HG03108 (cell line): ENCODE measurements around the gene ZNF316.
A peak's percentile ranks its signal among the peaks of the same experiment; 100 is the strongest.
"Not testable (repeated sequence)": the region's sequence is repeated elsewhere in the genome, so short reads cannot be mapped to it uniquely, and the experiment has no call there.

Source experiments
- ATAC-seq: cut with Tn5 transposase; IDR thresholded peaks from one replicate; pipeline ENCODE4 v1.9.1; 2021; ENCODE audit warnings: moderate library complexity; ENCODE audit not compliant: unreplicated experiment

ZNF316 gene

DNA sequence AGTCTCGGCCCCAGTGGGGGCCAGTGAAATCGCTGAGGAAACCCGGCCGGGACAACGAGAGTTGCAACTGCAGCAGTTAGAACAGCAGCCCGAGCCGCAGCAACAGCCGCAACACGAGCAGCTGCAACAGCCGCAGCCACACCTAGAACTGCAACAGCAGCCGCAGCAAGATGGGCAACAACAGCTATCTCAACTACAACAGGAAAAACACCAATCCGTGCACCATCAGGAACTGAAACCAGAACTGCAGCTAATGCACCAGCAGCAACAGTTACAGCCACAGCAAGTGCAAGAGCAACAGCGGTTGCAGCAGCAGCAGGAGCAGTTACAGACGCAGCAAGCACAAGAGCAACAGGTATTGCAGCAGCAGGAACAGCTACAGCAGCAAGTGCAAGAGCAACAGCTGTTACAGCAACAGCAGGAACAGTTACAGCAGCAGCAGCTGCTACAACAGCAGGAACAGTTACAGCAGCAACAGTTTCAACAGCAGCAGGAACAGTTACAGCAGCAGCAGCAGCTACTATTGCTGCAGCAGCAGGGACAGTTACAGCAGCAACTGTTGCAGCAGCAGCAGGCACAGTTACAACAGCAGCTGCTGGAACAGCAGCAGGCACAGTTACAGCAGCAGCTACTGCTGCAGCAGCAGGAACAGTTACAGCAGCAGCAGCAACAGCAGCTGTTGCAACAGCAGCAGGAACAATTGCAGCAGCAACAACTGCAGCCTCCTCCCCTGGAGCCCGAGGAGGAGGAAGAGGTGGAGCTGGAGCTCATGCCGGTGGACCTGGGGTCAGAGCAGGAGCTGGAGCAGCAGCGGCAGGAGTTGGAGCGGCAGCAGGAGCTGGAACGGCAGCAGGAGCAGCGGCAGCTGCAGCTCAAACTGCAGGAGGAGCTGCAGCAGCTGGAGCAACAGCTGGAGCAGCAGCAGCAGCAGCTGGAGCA, 15.7 kb upstream of the ZNF316 start:
- no peak for ATAC-seq

DNA sequence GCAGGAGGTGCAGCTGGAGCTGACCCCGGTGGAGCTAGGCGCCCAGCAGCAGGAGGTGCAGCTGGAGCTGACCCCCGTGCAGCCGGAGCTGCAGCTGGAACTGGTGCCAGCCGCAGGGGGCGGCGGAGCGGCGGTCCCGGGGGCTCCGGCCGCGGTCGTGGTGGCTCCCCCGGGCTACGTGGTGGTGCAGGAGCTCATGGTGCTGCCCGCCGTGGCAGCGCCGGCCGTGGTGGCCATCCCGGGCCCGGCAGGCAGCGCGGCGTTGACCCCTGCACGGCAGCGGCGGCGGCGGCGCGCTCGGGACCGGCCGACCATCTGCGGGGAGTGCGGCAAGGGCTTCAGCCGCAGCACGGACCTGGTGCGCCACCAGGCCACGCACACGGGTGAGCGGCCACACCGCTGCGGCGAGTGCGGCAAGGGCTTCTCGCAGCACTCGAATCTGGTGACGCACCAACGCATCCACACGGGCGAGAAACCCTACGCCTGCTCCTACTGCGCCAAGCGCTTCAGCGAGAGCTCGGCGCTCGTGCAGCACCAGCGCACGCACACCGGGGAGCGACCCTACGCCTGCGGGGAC, 14.9 kb upstream of the ZNF316 start:
- no peak for ATAC-seq

DNA sequence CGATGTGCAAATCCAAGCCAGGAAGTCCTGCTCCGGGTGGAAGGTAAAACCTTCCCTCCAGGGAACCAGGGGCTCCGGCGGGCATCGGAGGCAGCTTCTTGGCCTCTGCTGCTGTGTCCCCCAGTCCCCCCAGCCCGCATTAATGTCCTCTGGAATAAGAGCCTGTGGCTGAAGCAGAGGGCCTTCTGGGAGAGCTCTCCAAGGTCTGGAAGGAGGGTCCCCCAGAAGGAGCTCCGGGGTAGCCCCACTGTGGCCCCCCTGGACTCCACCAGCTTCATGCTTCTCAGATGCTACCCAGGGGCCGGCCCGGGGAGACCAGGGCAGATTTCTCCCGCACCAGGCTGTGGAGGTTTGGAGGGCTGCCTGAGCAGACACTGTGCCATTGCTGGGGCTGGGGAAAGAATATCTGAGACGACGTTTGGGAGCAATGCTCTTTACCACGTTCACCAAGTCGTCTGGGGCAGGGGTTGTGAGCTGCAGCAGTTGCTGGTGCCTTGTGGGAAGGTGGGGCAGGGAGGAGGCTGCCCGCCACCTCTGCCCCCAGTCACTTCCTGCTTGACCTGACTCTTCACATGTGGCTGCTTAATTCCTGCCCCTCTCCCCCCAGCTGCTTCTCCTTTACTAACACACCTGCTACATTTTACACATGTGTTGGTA, 13.4 kb upstream of the ZNF316 start:
- no peak for ATAC-seq

DNA sequence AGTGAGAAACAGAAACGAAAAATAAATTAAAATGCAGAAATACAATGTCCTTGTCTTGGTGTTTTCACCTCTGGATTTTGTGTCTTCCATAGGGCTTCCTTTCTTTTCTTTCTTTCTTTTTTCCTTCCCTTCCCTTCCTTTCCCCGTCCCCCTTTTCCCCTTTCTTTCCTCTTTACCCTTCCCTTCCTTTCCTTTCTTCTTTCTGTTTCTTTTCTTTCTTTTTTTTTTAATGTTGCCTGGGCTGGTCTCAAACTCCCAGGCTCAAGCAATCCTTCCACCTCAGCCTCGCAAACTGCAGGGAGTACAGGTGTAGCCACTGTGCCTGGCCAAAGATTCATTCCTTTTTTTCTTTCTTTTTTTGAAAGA, 12.9 kb upstream of the ZNF316 start:
- ATAC-seq = no peak

DNA sequence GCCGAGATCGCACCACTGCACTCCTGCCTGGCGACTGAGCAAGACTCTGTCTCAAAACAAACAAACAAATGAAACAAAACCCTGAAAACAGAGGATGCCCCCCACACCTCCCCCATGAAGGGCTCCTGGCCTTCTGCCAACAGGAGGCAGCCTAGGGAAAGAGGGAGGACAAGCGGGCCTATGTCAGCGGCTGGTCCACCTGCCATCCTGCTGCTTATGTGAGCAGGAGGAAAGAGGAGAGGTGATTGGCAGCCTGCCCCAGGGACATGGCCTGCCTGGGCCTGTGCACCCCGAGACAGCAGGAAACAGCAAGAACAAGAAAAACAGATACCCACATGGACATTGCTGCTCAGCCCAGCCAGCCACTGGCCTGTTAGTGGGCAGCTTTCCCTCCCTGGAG, 9.1 kb upstream of the ZNF316 start:
- no peak for ATAC-seq

DNA sequence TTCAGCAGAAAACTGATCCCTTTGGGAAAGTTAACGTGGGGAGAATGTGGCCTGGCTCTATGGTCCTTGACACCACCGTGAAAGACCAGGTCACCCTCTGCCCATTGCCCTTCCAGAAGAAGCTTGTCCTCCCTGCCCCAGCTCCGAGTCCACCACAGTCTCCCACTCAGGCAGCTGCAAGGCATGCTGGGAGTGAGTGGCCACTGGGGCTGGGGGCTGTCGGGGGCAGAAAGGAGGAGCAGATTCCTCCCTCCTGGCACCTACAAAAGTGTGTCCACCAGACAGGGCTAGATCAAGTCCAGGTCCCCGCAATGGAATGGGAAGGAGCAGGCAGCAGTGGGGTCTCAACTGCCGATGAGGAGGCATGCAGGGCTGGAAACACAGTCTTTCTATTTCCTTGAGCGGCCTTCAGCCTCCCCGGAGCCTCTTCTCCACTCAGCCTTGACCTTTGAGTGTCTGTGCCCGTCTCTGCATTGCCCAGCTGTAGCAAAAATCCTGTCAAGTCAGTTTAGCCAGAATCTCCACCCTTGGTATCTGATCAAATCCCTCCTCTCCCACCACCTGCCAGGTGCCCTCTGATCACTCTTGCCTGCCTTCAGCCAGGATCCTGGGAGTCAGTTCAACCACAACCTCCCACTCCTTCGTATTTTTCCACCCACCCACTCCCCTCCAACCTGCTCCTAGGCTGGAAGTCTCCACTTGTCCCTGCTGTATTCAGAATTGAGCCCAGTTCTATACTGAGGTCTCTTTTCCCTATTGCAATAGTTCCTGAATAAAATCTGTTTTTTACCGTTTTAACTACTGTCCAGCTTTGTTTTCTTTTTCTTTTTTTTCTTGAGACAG, 6.9 kb upstream of the ZNF316 start:
- no peak for ATAC-seq

DNA sequence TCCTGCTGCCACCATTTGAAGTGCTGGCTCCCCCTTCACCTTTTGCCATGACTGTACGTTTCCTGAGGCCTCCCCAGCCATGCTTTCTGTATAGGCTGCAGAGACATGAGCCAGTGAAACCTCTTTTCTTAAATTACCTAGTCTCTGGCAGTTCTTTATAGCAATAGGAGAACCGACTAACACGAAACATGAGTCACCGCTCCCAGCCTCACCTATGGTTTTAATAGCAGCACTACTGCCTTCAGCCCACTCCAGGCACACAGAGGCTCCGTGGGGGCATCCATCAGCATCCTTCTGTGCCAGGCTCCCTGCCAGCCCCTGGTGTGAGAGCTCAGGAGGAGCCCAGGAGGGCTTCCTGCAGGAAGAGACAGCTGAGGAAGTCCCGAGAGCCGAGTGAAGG, 5.5 kb upstream of the ZNF316 start:
- ATAC-seq = no peak

DNA sequence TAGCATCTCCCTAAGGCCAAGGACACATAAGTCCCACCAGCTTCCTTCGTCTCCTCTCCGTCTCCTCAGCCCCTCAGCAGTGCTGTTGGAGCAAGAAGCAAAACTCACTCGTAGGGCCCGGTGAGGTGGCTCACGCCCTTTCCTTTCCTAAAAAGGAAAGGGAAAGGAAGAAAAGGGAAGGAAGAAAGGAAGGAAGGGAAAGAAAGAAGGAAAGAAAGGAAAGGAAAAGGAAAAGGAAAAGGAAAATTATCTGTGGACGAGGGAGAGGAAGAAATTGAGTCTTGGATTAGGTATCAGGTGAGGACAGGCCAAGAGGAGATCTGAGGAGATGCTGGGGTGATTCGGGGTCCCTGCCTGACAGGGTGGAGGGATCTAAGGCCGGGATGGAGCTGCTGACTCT, 3.1 kb upstream of the ZNF316 start:
- ATAC-seq = no peak

DNA sequence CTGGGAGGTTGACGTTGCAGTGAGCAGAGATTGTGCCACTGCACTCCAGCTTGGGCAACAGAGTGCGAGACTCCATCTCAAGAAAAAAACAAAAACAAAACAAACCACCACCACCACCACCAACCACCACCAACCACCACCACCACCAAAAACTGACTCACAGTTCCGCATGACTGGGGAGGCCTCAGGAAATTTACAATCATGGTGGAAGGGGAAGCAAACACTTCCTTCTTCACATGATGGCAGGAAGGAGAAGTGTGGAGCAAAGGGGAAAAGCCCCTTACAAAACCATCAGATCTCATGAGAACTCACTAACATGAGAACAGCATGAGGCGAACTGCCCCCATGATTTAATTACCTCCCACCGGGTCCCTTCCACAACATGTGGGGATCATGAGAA, 2.1 kb upstream of the ZNF316 start:
- not testable (repeated sequence) for ATAC-seq

DNA sequence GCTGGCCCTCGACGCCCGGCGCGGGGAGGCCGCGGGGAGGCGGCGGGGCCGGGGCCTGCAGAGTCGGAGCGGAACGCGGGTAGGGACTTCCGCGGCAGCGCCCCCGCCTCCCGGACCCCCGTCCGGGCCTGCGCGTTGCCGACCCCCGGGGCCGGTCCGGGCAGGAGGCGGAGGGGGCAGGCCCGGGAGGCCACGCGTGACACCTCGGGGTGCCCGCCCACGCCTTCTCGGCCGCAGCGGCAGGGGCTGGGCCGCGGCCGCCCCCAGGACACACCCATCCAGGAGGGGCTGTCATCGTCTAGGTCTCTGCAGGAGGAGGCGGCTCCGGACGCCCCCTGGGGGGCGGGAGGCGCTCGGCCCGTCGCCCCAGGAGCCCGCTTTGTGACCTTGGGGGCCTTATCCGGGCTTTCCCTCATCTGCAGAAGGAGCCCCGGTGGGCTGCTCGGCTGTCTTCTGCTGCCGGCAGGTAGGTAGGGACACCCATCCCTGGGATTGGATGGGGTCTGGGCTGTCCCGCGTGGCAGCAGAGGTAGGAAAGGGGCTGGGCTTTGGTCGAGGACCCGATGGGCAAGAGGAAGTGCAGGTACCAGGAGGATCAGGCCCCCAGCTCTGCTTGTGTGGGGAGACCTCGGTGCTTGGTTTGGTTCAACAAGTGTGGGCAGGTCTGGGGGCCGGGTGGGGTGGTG, 569 bp downstream of the ZNF316 start:
- peak; percentile 67 for ATAC-seq

DNA sequence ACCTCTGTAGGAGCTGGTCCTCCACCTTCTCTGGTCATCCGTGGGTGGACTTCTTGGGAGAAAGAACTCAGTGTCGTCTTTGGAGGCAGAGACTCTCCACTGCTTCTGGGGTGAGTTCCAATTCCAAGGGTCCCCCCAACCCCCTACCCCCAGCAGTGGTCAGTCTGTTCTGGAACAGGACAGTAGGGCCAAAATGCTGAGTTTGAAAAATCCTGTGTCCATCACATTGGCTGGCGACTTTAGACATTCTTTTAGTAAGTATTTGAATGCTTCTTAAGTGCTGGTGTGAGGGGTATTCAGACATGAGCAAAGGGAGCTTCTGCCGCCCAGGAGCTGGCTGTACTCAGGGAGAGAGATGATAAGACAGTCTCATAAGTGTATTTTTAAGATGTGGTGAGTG, 1.9 kb downstream of the ZNF316 start:
- ATAC-seq = no peak

DNA sequence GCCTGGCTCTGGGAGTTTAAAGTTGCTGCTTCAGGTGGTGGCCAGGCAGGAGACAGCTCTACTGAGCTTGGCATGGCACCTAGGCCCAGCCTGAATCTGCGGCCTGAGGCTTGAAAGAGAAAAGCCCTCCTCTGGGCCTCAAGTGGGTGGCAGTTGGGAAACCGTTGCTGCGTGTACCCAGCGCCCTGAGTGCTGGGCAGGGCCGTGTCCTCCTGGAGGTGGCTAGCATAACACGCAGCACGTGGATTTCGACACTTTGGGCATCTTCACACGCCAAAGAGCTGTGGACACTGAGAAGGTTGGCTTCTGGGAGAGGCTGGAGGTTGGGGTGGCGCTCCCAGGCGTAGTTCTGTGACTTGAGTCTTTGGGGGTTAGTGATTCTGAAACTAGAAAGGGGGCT, 2.5 kb downstream of the ZNF316 start:
- no peak for ATAC-seq

DNA sequence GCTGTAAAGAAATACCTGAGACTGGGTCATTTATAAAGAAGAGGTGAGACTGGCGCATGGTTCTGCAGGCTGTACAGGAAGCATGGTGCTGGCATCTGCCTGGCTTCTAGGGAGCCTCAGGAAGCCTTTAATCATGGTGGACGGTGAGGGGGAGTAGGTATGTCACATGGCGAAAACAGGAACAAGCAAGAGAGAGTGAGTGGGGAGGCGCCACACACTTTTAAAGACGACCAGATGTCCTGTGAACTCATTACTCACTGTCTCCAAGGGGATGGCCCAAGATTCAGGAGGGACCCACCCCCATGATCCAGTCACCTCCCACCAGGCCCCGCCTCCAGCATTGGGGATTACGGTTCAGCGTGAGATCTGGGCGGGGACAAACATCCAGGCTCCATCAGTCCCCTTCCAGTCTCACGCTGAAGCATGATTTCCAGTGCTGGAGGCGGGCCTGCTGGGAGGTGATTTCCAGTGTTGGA, 3.2 kb downstream of the ZNF316 start:
- ATAC-seq = no peak

DNA sequence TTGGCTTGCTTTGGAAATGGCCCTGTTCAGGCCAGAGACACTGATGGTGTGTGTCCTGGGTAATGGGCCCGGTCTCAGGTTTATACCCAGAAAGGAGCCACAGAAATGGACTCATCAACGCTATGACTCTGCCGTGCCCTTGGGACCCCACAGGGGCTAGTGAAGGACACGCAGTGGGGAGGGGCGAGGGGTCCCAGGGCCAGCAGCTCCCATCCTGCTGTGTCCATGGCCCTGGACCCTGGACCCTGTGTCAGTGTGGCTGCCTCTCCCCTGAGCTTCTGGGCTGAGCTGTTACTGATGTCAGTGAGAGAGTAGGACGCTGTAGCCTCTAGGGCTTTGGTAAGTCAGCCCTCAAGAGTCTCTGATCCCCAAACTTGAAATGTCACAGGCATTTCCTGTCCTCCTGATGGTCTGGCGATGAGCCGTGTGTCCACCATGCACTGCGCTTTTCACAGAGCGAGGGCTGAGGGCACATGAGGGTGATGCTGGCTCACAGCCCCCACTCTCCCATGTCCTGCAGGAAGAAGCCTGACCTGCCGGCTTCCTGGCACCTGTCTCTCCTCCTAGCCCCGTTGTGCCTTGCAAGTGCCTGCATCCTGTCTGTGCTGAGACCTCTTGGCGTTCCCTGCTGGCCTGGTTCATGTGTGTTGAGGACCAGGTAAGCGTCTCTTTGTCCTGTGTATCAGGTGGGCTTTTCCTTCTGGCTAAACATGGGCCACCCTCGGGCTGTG, 4.4 kb downstream of the ZNF316 start:
- no peak for ATAC-seq

DNA sequence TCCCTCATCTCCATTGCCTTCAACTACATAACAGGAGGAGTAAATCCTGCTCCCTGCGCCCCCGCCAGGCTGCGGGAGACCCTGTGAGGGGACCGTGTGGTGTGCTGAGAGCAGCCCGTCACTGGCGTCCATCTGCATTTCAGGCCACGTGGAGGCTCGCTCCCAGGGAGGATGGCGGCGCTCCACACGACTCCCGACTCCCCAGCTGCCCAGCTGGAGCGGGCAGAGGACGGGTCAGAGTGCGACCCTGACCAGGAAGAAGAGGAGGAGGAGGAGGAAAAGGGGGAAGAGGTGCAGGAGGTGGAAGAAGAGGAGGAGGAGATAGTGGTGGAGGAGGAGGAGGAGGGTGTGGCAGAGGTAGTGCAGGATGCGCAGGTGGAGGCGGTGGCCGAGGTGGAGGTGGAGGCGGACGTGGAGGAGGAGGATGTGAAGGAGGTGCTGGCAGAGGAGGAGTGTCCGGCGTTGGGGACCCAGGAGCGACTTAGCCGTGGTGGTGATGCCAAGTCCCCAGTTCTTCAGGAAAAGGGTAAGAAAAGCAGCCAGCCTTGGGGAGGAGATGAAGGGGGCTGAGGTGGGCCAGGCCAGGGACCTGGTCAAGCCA, 5.2 kb downstream of the ZNF316 start:
- ATAC-seq = no peak

DNA sequence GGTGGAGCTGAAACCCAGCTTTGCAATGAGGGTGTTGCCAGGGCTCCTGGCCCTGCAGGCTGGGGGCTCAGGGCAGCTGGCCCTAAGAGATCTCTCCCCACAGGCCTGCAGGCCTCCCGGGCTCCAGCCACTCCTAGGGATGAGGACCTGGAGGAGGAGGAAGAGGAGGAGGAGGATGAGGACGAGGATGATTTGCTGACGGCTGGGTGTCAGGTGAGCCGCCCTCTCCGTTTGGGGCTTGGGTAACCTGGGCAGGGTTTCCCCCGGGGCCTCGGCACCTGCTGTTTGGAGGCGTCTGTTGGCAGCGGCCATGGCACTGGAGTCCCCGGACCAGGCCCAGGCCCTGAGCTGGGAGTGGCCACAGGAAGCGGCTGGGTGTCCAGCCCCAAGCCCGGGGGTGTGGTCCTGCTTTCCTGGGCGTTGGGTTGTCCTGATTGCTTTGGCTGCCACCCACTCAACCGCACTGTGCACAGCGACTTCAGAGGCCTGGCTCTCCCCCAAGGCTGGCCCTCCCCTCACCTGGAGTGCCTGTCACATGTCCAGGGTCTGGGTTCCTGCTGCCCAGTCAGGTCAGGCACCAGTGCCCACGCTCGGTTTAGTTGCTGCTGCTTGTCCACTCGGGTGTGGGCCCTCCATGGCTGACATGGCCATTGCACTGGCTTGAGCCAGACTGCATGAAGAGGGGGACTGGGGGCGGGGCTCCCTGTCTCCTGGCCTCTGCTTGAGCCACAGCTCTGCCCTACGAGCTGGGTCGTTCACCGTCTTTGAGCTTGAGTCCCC, 5.9 kb downstream of the ZNF316 start:
- ATAC-seq = no peak

DNA sequence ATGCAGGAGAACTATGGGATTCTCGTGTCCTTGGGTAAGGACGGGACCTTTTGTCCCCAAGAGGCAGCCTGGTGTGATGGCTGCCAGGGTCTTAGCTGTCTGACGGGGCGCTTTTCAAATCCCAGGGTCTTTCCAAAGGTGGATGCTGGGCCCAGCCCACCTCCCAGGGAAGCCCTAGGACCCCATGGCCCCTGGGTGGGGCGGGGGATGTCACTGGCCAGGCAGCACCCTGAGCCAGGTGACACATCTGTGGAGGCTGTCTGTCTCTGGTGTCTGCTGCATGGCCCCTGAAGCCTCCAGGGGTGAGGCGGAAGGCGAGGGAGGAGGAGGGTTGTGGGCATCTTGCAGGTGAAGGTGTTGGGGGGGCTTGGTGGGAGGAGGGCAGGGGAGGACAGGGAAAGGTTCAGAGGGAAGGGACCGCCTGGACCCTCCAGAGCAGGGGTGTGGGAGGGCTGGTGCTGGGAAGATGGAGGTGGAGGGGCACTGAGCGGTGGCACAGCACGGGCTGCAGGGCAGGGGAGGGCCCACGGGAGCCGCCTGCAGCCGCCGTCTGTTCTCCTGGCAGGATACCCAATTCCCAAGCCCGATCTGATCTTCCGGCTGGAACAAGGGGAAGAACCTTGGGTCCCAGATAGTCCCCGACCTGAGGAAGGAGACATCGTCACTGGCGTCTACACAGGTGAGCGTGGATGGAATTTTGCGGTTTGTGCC, 7.0 kb downstream of the ZNF316 start:
- no peak for ATAC-seq

DNA sequence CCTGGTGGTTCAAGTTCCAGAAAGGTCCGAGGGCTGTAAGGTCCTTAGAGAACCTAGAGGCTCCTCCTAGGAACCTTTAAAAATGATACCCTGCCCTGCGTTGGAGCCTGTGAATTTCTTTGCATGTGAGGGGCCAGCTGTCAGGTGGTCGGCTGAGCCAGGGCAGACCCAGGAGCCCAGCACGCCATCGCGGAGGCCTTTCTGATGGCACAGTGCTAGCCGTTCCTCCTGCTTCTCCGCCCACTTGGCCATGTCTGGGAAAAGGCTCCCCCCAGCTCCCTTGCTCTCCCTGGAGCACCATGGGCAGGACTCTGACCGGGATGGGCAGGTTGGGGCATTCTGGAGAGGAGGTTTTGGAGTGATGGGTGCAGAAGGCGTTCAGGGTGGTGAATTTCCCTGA, 7.6 kb downstream of the ZNF316 start:
- ATAC-seq = no peak
